ENCODE data around the gene CALU. TPM values are rescaled to one million over a fixed set of nuclear protein-coding genes. Genes with fewer than 3 reads are reported as not detected.

Gene CALU
- total and polyA plus RNA-seq, 10 of the 15 experiments (the other 5 are each of a cell fraction or from before 2014, with no cell fraction given): 31.2 to 75.6 (median 42.1) TPM

- peak; percentile 29; the same call in 1 of the 2 replicates for TF ChIP-seq NR2F1 (conservative IDR thresholded peaks at IDR 0.05)
Observed at GRCh38 chr7:128791121-128791971, 52.2 kb downstream of the CALU start, which contains the start of gene CCDC136 (continued).

DNA sequence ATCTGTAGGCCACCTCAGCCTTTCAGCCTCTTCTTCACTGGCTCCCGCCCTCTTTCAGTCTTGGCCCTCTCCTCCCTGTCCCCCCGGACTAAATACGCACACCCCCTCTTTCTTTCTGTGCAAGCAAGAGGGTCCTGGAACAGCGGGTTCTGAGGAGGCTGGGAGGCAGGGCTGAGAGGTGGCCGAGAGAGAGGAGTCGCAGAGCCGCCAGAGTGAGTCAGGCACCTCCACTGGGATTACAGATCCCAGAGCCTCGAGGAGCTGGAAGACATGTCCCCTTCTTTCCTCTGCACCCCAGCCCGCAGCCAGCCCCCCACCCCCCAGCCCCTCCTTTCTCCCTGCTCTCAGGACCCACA is 52.8 kb downstream of the CALU start:
- TF ChIP-seq RUNX3 (IDR thresholded peaks at IDR 0.05; ENCODE audit: low read length) (no peak), E2F4 (IDR thresholded peaks at IDR 0.05; ENCODE audit: low read depth, low read length) (no peak), RB1 (IDR thresholded peaks at IDR 0.05; ENCODE audit: borderline replicate concordance) (no peak), HDGF (IDR thresholded peaks at IDR 0.05) (no peak), TBL1XR1 (IDR thresholded peaks at IDR 0.05; ENCODE audit: low read depth, low read length) (no peak), HDAC6 (IDR thresholded peaks at IDR 0.05; ENCODE audit: unreplicated experiment) (no peak), SREBF2 (IDR thresholded peaks at IDR 0.05; ENCODE audit: low read length) (no peak), MXI1 (IDR thresholded peaks at IDR 0.05; ENCODE audit: low read depth, low read length) (no peak), ELK1 (IDR thresholded peaks at IDR 0.05; ENCODE audit: low read depth, low read length) (no peak), CEBPB (IDR thresholded peaks at IDR 0.05; ENCODE audit: borderline replicate concordance in 1 of 2, low read depth in 2 of 2, low read length in 2 of 2) (no peak), SIX5 (IDR thresholded peaks at IDR 0.05; ENCODE audit: low read depth, low read length, severe bottlenecking) (no peak)
- TF ChIP-seq, protein P1, sequence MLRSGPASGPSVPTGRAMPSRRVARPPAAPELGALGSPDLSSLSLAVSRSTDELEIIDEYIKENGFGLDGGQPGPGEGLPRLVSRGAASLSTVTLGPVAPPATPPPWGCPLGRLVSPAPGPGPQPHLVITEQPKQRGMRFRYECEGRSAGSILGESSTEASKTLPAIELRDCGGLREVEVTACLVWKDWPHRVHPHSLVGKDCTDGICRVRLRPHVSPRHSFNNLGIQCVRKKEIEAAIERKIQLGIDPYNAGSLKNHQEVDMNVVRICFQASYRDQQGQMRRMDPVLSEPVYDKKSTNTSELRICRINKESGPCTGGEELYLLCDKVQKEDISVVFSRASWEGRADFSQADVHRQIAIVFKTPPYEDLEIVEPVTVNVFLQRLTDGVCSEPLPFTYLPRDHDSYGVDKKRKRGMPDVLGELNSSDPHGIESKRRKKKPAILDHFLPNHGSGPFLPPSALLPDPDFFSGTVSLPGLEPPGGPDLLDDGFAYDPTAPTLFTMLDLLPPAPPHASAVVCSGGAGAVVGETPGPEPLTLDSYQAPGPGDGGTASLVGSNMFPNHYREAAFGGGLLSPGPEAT (IDR thresholded peaks at IDR 0.05; ENCODE audit: low read depth): no peak
- Histone ChIP-seq H3K79me2 (ENCODE audit: control insufficient read depth, insufficient read depth, low read length) (no peaks in the 10 kb centered on the region), H3K36me3 (ENCODE audit: control insufficient read depth in 2 of 2, insufficient read depth in 2 of 2, low read length in 1 of 2) (no peaks in the 10 kb centered on the region), H2AFZ (ENCODE audit: control insufficient read depth, low read depth, low read length) (peak overlapping the region; percentile 93), H3K4me3 (peak overlapping the region; percentile 87), H4K20me1 (ENCODE audit: control insufficient read depth, insufficient read depth) (no peaks in the 10 kb centered on the region), H3K9me3 (replicated peaks; ENCODE audit: control insufficient read depth, insufficient read depth, low read length) (no peaks in the 10 kb centered on the region), H3K27ac (ENCODE audit: control insufficient read depth, insufficient read depth) (no peak overlapping the region), H3K27me3 (replicated peaks in 1 of 2; ENCODE audit: control insufficient read depth in 2 of 2, insufficient read depth in 2 of 2, low read length in 1 of 2) (peaks cover 2% of the 10 kb centered on the region in 2 experiments; a peak in 2 of 4 replicates), H3K4me1 (ENCODE audit: control insufficient read depth, insufficient read depth, low read length) (peaks cover 3% of the 10 kb centered on the region; the same call in 1 of the 2 replicates), H3K9ac (ENCODE audit: control insufficient read depth, insufficient read depth, low read length) (no peak overlapping the region), H3K4me2 (ENCODE audit: control insufficient read depth, insufficient read depth) (peak overlapping the region; percentile 87)
- intact Hi-C loops (cut with micrococcal nuclease; ENCODE audit: unreplicated experiment) (loop anchor here (5.0 kb wide), 2 partner anchors 90 to 300 kb away; no protein-coding TSS in a partner anchor), in situ Hi-C loops (cut with MboI) (no loop called here)
- DNase-seq (ENCODE audit: low read depth, low spot score): no peak
- no peak for ATAC-seq
- BruUV-seq (replicated peaks): no TSS peak
- ChIA-PET RAD21 (ENCODE audit: unreplicated experiment) (interaction anchor here (1.2 kb wide), 2 partner anchors 9 to 83 kb away, joined by 3 read pairs; no protein-coding TSS in a partner anchor), CTCF (interaction anchor here (0.6 kb wide), 1 partner anchor 122 kb away, joined by 3 read pairs; no protein-coding TSS in a partner anchor), SMC1A (ENCODE audit: uncharacterized antibody, unreplicated experiment) (interaction anchor here (0.6 kb wide), 1 partner anchor 310 kb away, joined by 5 read pairs; no protein-coding TSS in a partner anchor), POLR2A (interaction anchor here (0.5 kb wide), 1 partner anchor 301 kb away, joined by 4 read pairs; no protein-coding TSS in a partner anchor)
- 43% methylated on average over 8 of the region's 9 CpGs for WGBS (ENCODE audit: insufficient coverage, insufficient replicate concordance, low lambda C conversion rate, missing lambda C conversion rate)
- no peak for FAIRE-seq
